Thoracic aorta (tissue), 2 donors: ENCODE data around the gene NR5A1. TPM values are rescaled to one million over a fixed set of nuclear protein-coding genes. Genes with fewer than 3 reads are reported as not detected.

Experiments used
- ATAC-seq: fragments of 150-250 bp; one replicate; pipeline ENCODE4 v1.8.0; 2017; ENCODE audit warnings: low read depth; ENCODE audit not compliant: insufficient number of reproducible peaks, low FRiP score
- DNase-seq: peaks from one replicate; pipeline ENCODE4 v3.0.0-alpha.2; 2020; ENCODE audit warnings: low spot score
- H3K27ac ChIP-seq, 2 donors: fragments of 200-600 bp; sonication (generic); 1 replicate in 1 of 2; 2 replicates in 1 of 2; pipeline ENCODE4 v1.5.1; 2016; ENCODE audit warnings: mild to moderate bottlenecking in 2 of 2, moderate library complexity in 2 of 2
- H3K27me3 ChIP-seq: fragments of 200-600 bp; sonication (generic); replicated peaks from 2 replicates; pipeline ENCODE4 v1.6.0; 2016; ENCODE audit warnings: mild to moderate bottlenecking; ENCODE audit not compliant: insufficient read depth
- H3K36me3 ChIP-seq: fragments of 200-600 bp; sonication (generic); one replicate; pipeline ENCODE4 v1.5.1; 2016
- H3K4me1 ChIP-seq, 2 donors: fragments of 200-600 bp; sonication (generic); 1 replicate in 1 of 2; 2 replicates in 1 of 2; pipeline versions ENCODE4 v1.5.1 to v1.6.0; 2016; ENCODE audit warnings: low read depth in 2 of 2, mild to moderate bottlenecking in 1 of 2; ENCODE audit not compliant: control insufficient read depth in 1 of 2
- H3K4me3 ChIP-seq: fragments of 200-600 bp; sonication (generic); 2 replicates; pipeline ENCODE4 v1.5.1; 2016; ENCODE audit warnings: mild to moderate bottlenecking
- H3K9me3 ChIP-seq: fragments of 200-600 bp; sonication (generic); 2 replicates; pipeline ENCODE4 v1.5.1; 2016
- CTCF ChIP-seq: fragments of 200-600 bp; sonication (generic); IDR thresholded peaks from one replicate; pipeline ENCODE4 v1.5.1; 2019; ENCODE audit warnings: antibody characterized with exemption
- total RNA-seq, 2 donors: library from RNA; depleted of rRNA; stranded (reverse); fragments of >200 nt; gene quantifications; one replicate each; pipeline versions ENCODE4 v1.1.0 to v1.2.3, GENCODE V29; 2016

NR5A1 gene
- total RNA-seq, 2 donors from 2014 or later = not detected

GRCh38 chr9:124487260-124488182, 19.7 kb downstream of the NR5A1 start:
- Histone ChIP-seq H3K27me3 (no peaks in the 10 kb centered on the region), H3K36me3 (no peaks in the 10 kb centered on the region), H3K9me3 (no peaks in the 10 kb centered on the region), H3K4me3 (no peak overlapping the region), H3K4me1 (no peaks in the 10 kb centered on the region), H3K27ac (no peak overlapping the region)
- DNase-seq (no peak), ATAC-seq (no peak)
- no peak for TF ChIP-seq CTCF

- no peak overlapping the region for H3K4me3 ChIP-seq
- H3K27ac ChIP-seq = no peak overlapping the region
- H3K27me3 ChIP-seq = no peaks in the 10 kb centered on the region
- no peaks in the 10 kb centered on the region for H3K9me3 ChIP-seq
- H3K36me3 ChIP-seq = no peaks in the 10 kb centered on the region
- ATAC-seq (no peak), DNase-seq (no peak)
- no peaks in the 10 kb centered on the region for H3K4me1 ChIP-seq
- no peak for TF ChIP-seq CTCF
These were observed 20.4 kb downstream of the NR5A1 start for GRCh38 chr9:124486778-124487259.

DNA sequence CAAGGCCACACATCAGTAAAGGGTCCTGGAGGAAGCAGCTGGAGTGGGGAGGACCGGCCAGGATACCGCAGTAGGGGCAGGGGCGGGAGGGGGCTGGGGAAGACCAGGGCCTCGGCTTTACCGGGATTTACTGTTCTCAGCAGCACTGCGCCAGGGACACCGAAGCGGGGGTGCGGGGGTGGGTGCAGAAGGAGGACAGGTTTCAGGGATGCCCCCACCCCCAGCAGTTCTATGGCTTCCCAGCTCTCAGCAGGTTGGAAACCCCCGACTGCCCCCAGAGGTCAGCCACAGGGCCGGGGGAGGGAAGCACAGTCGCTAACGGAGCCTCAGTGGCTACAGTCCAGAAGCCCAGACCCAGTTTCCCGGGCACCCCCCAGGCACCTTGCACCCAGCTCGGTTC, 21.3 kb downstream of the NR5A1 start:
- TF ChIP-seq CTCF = no peak
- DNase-seq = no peak
- no peak for ATAC-seq
- Histone ChIP-seq H3K4me3 (no peak overlapping the region), H3K27me3 (no peaks in the 10 kb centered on the region), H3K9me3 (no peaks in the 10 kb centered on the region), H3K4me1 (no peaks in the 10 kb centered on the region), H3K27ac (no peak overlapping the region), H3K36me3 (no peaks in the 10 kb centered on the region)

GRCh38 chr9:124485201-124485600, 22.0 kb downstream of the NR5A1 start:
- Histone ChIP-seq H3K4me1 (no peaks in the 10 kb centered on the region), H3K36me3 (no peaks in the 10 kb centered on the region), H3K27ac (no peak overlapping the region), H3K9me3 (no peaks in the 10 kb centered on the region), H3K27me3 (no peaks in the 10 kb centered on the region), H3K4me3 (no peak overlapping the region)
- DNase-seq (no peak), ATAC-seq (no peak)
- TF ChIP-seq CTCF = no peak

GRCh38 chr9:124483481-124483880, 23.7 kb downstream of the NR5A1 start:
- H3K9me3 ChIP-seq = no peaks in the 10 kb centered on the region
- no peaks in the 10 kb centered on the region for H3K27me3 ChIP-seq
- TF ChIP-seq CTCF = no peak
- H3K4me1 ChIP-seq = no peaks in the 10 kb centered on the region
- H3K36me3 ChIP-seq = no peaks in the 10 kb centered on the region
- no peak overlapping the region for H3K4me3 ChIP-seq
- ATAC-seq (no peak), DNase-seq (no peak)
- H3K27ac ChIP-seq = no peak overlapping the region
